GM18505 (cell line): ENCODE data around the gene CTXN3.
"Not testable (repeated sequence)": the region's sequence is repeated elsewhere in the genome, so short reads cannot be mapped to it uniquely, and the experiment has no call there.

Source experiments
- ATAC-seq: cut with Tn5 transposase; IDR thresholded peaks from one replicate; pipeline ENCODE4 v1.9.1; 2021; ENCODE audit not compliant: unreplicated experiment
- POLR2A ChIP-seq: IDR thresholded peaks from 4 replicates; pipeline ENCODE4 v1.6.1; 2011; ENCODE audit warnings: borderline replicate concordance; ENCODE audit not compliant: insufficient read depth, insufficient read length; ENCODE audit errors: extremely low read depth

CTXN3 gene

GRCh38 chr5:127667926-127668325 is 19.0 kb downstream of the CTXN3 start:
- no peak for ATAC-seq
- no peak for TF ChIP-seq POLR2A

- no peak for ATAC-seq
- no peak for TF ChIP-seq POLR2A
Observed at GRCh38 chr5:127671218-127671617, 22.3 kb downstream of the CTXN3 start.

- no peak for ATAC-seq
- TF ChIP-seq POLR2A, result no peak
Observed at GRCh38 chr5:127673117-127673800, 24.4 kb downstream of the CTXN3 start.

GRCh38 chr5:127676951-127677350 is 28.1 kb downstream of the CTXN3 start:
- ATAC-seq, result not testable (repeated sequence)

- not testable (repeated sequence) for ATAC-seq
Observed at GRCh38 chr5:127679691-127680330, 30.9 kb downstream of the CTXN3 start.

- no peak for ATAC-seq
- TF ChIP-seq POLR2A, result no peak
Observed at GRCh38 chr5:127680595-127680994, 31.7 kb downstream of the CTXN3 start.

GRCh38 chr5:127683008-127683407 is 34.1 kb downstream of the CTXN3 start:
- TF ChIP-seq POLR2A, result no peak
- no peak for ATAC-seq

GRCh38 chr5:127684726-127685467 is 36.0 kb downstream of the CTXN3 start:
- ATAC-seq, result no peak
- TF ChIP-seq POLR2A, result no peak

- no peak for TF ChIP-seq POLR2A
- ATAC-seq, result no peak
Observed at GRCh38 chr5:127685662-127686061, 36.8 kb downstream of the CTXN3 start.

GRCh38 chr5:127686424-127686823 is 37.5 kb downstream of the CTXN3 start:
- no peak for ATAC-seq
- TF ChIP-seq POLR2A, result no peak

- TF ChIP-seq POLR2A, result no peak
- ATAC-seq, result no peak
Observed at GRCh38 chr5:127694518-127695171, 45.8 kb downstream of the CTXN3 start.

- TF ChIP-seq POLR2A, result no peak
- ATAC-seq, result no peak
Observed at GRCh38 chr5:127695346-127695745, 46.5 kb downstream of the CTXN3 start.

GRCh38 chr5:127696683-127697082 is 47.8 kb downstream of the CTXN3 start:
- TF ChIP-seq POLR2A, result no peak
- no peak for ATAC-seq

- TF ChIP-seq POLR2A, result no peak
- ATAC-seq, result no peak
Observed at GRCh38 chr5:127697894-127698600, 49.2 kb downstream of the CTXN3 start.

GRCh38 chr5:127699416-127699815 is 50.5 kb downstream of the CTXN3 start:
- ATAC-seq, result no peak
- TF ChIP-seq POLR2A, result no peak
